Activated CD4-positive, alpha-beta memory T cell treated with anti-CD3 and anti-CD28 coated beads for 36 hours (primary cell): ENCODE results near the gene SLC51B. TPM values are rescaled to one million over a fixed set of nuclear protein-coding genes. Genes with fewer than 3 reads are reported as not detected.
"Not testable (repeated sequence)": the region's sequence is repeated elsewhere in the genome, so short reads cannot be mapped to it uniquely, and the experiment has no call there.

ENCODE experiments used
- CTCF ChIA-PET: fragments of 350-600 bp; sonication (Branson Sonifier 250); formaldehyde crosslinking; loops from one replicate; lab custom pipeline; 2021; ENCODE audit warnings: antibody characterized with exemption, inconsistent platforms; lab: Charles Lee
- POLR2A ChIA-PET: fragments of 350-600 bp; sonication (Branson Sonifier 250); formaldehyde crosslinking; loops from one replicate; lab custom pipeline; 2021; ENCODE audit warnings: antibody characterized with exemption; lab: Charles Lee
- DNase-seq: peaks from one replicate; pipeline ENCODE4 v3.0.0-alpha.2; 2020
- H3K27ac Mint-ChIP-seq: one replicate; pipeline ENCODE4 v1.8.0; 2021; ENCODE audit warnings: mixed read lengths
- H3K27me3 Mint-ChIP-seq: one replicate; pipeline ENCODE4 v1.8.0; 2021; ENCODE audit warnings: mixed read lengths
- H3K36me3 Mint-ChIP-seq: one replicate; pipeline ENCODE4 v1.8.0; 2021; ENCODE audit warnings: mixed read lengths
- H3K4me1 Mint-ChIP-seq: one replicate; pipeline ENCODE4 v1.8.0; 2021; ENCODE audit warnings: low read depth, mixed read lengths
- H3K4me3 Mint-ChIP-seq: one replicate; pipeline ENCODE4 v1.8.0; 2021; ENCODE audit warnings: mild to moderate bottlenecking, mixed read lengths
- H3K9me3 Mint-ChIP-seq: one replicate; pipeline ENCODE4 v1.8.0; 2021; ENCODE audit warnings: mixed read lengths
- intact Hi-C: fragments of 100-400 bp; cut with micrococcal nuclease; formaldehyde crosslinking; loops from one replicate; pipeline ENCODE4 v1.15.1; 2023
- total RNA-seq, 2 experiments: library from RNA; stranded (reverse); gene quantifications; one replicate each; pipeline ENCODE4 v1.2.3, GENCODE V29; 2021

SLC51B gene
- total RNA-seq, 2 experiments from 2014 or later, result not detected

DNA sequence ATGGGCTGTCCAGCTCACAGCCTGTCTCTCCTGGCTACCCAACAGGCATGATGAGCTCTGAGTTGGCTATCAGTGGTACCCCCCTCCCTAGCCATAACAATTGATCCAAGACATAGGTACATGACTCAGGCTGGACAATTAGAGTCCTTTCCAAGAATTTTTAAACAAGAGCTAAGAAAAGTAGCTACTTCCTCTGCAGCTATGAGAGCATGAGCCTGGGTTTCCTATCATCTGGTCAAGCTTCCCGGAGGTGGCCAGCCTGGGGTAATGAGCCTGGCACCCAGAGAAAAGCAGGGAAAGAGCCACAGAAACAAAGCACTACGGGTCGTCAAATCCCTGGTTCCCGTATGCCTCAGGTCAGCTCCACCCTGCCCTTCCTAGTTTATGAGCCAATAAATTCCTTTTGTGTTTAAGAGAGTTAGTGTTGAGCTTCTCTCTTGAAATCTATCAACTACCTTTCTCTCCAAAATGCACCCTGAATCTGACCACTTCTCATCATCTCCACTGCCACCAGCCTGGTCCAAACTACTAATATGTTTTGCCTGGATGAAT, 2.3 kb upstream of the SLC51B start:
- Mint-ChIP-seq H3K9me3 (no peaks in the 10 kb centered on the region), H3K4me1 (peaks cover 4% of the 10 kb centered on the region), H3K36me3 (no peaks in the 10 kb centered on the region), H3K27me3 (peaks cover 1% of the 10 kb centered on the region), H3K27ac (no peak overlapping the region), H3K4me3 (no peak overlapping the region)
- no peak for DNase-seq
- ChIA-PET POLR2A (interaction anchor here (0.6 kb wide), 1 partner anchor 1982 kb away, joined by 3 read pairs; no protein-coding TSS in a partner anchor), CTCF (interaction anchor here (1.5 to 3.2 kb wide), 3 partner anchors 9 to 59 kb away, joined by 4 to 16 read pairs (median 10); no protein-coding TSS in a partner anchor)
- intact Hi-C loops, result no loop called here

DNA sequence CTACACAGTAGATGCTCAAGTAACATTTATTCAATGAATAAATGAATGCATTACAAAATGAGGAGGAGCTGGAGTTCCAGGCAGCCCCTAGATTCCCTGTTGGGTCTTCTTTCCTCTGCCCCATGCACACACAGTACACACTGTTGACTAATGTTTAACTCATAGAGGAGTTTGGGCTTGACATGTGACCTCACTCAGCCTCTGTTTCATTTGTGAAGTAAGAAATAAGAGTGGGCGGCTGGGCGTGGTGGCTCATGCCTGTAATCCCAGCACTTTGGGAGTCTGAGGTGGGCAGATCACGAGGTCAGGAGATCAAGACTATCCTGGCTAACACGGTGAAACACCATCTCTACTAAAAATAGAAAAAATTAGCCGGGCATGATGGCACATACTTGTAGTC, 969 bp upstream of the SLC51B start:
- not testable (repeated sequence) for H3K27ac Mint-ChIP-seq, H3K4me1 Mint-ChIP-seq
- DNase-seq, result peak; percentile 49

DNA sequence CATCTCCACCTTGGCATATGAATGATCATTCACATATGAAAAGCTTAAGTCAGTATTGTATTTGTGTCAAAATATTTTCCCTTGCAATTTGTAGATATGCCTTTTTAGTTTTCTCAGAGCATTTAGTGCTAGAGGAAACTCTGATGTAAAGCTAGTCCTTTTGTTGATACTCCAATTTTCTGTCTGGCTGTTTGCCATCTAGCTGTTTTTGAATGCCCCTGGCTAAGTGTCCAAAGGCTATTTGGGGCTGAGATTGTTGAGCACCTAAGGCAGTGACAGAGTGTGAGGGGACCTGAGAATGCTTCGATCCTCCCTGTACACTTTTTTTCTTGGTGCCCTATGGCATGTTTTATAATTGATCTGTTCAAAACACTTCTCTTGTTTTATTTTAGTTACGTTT, 3.1 kb downstream of the SLC51B start:
- ChIA-PET CTCF (interaction anchor here (1.3 kb wide), 1 partner anchor 14 kb away, joined by 7 read pairs; no protein-coding TSS in a partner anchor), POLR2A (no interaction called here)
- DNase-seq, result no peak
- intact Hi-C loops, result no loop called here
- H3K27ac Mint-ChIP-seq, result no peak overlapping the region
- no peaks in the 10 kb centered on the region for H3K36me3 Mint-ChIP-seq
- H3K27me3 Mint-ChIP-seq, result no peaks in the 10 kb centered on the region
- H3K9me3 Mint-ChIP-seq, result no peaks in the 10 kb centered on the region
- H3K4me1 Mint-ChIP-seq, result peaks cover 15% of the 10 kb centered on the region
- no peak overlapping the region for H3K4me3 Mint-ChIP-seq

More for the DNA sequence above, 969 bp upstream of the SLC51B start:
- intact Hi-C loops, POLR2A ChIA-PET, H3K4me3 Mint-ChIP-seq, H3K36me3 Mint-ChIP-seq, H3K27me3 Mint-ChIP-seq, H3K9me3 Mint-ChIP-seq: not testable (repeated sequence)
- CTCF ChIA-PET, result interaction anchor here (1.5 to 3.2 kb wide), 3 partner anchors 10 to 57 kb away, joined by 4 to 16 read pairs (median 10); no protein-coding TSS in a partner anchor

DNA sequence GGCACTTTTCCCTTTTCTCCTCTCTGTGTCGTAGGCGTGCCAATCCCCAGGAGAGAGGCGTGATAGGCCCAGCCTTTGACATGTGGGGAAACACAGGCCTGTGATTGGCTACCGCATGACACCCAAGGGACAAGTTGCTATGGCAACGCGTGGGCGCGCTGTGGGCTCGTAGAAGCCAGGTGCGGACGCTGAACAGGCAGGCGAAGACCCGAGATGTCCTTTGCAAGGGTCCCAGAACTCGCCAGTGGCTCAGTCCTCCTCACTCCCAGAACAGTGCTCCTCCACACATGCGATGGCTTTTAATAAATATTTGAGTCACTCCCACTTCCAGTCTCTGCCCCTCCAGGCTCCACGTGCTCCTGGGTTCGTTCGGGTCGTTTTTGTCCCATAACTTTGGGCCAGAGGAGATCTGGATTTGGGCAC, 4.2 kb downstream of the SLC51B start:
- Mint-ChIP-seq H3K27ac (no peak overlapping the region), H3K4me1 (peaks cover 12% of the 10 kb centered on the region), H3K36me3 (no peaks in the 10 kb centered on the region), H3K9me3 (no peaks in the 10 kb centered on the region), H3K27me3 (no peaks in the 10 kb centered on the region), H3K4me3 (peak overlapping the region; percentile 26)
- intact Hi-C loops, result no loop called here
- DNase-seq, result peak; percentile 92
- ChIA-PET POLR2A (interaction anchor here (0.7 kb wide), 1 partner anchor 15 kb away, joined by 4 read pairs; no protein-coding TSS in a partner anchor), CTCF (no interaction called here)

DNA sequence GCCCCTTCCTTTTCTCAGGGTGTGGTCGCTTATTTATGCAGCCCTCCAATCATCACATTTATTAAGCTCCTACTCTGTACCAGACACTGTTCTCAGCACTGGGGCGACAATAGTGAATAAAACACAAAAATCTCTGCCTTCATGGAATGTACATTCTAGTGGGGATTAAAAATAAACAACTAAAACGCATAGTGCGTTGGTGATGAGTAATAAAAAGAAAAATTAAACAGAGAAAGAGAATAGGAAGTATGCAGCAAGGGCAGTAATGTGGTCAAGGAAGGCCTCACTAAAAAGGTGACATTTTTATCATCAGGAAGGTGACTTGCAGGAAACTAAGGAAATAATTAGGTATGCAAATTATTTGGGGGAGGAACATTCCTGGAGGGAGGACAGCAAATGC, 5.1 kb downstream of the SLC51B start:
- H3K27me3 Mint-ChIP-seq, result no peaks in the 10 kb centered on the region
- H3K4me3 Mint-ChIP-seq, result no peak overlapping the region
- CTCF ChIA-PET, result interaction anchor here (1.8 kb wide), 1 partner anchor 16 kb away, joined by 6 read pairs; no protein-coding TSS in a partner anchor
- H3K4me1 Mint-ChIP-seq, result peaks cover 12% of the 10 kb centered on the region
- intact Hi-C loops, result no loop called here
- no peak overlapping the region for H3K27ac Mint-ChIP-seq
- DNase-seq, result no peak
- H3K9me3 Mint-ChIP-seq, result no peaks in the 10 kb centered on the region
- H3K36me3 Mint-ChIP-seq, result no peaks in the 10 kb centered on the region
- POLR2A ChIA-PET, result no interaction called here

DNA sequence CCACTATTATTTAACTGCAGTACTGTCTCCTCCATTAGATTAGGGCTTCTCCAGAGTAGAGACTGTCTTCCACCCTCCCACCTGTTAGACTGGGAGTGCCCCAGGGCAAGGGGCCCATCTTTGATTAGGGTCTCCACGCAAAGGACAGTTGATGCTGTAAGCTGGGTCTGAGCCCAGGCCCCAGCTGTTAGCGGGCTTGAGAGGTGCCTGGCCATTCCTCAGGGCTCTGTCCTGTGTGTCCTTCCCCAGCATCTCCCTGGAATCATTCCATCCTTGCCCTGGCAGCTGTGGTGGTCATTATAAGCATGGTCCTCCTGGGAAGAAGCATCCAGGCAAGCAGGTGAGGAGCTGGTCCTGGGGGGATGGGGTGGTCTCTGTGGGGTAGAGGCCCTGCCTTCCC, 6.1 kb downstream of the SLC51B start:
- ChIA-PET POLR2A (no interaction called here), CTCF (interaction anchor here (1.8 kb wide), 1 partner anchor 17 kb away, joined by 6 read pairs; no protein-coding TSS in a partner anchor)
- Mint-ChIP-seq H3K27me3 (no peaks in the 10 kb centered on the region), H3K9me3 (no peaks in the 10 kb centered on the region), H3K4me1 (peaks cover 12% of the 10 kb centered on the region), H3K36me3 (no peaks in the 10 kb centered on the region), H3K27ac (no peak overlapping the region), H3K4me3 (no peak overlapping the region)
- intact Hi-C loops, result no loop called here
- DNase-seq, result no peak

DNA sequence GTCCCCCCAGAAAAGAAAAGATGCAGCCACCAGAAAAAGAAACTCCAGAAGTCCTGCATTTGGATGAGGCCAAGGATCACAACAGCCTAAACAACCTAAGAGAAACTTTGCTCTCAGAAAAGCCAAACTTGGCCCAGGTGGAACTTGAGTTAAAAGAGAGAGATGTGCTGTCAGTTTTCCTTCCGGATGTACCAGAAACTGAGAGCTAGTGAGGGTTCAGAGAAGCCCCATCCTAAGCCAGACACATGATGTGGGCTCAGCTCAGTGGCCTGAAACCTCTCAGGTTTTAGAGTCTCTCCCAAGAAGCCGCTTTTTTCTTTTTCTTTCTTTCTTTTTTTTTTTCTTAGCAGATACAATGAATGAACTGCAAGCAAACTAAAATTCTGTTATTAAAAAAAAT, 7.8 kb downstream of the SLC51B start:
- H3K4me3 Mint-ChIP-seq, result no peak overlapping the region
- no peak for DNase-seq
- no peak overlapping the region for H3K27ac Mint-ChIP-seq
- intact Hi-C loops, result no loop called here
- CTCF ChIA-PET, result interaction anchor here (1.0 to 2.2 kb wide), 4 partner anchors 43 to 245 kb away, joined by 3 to 13 read pairs (median 4); no protein-coding TSS in a partner anchor
- H3K36me3 Mint-ChIP-seq, result no peaks in the 10 kb centered on the region
- H3K4me1 Mint-ChIP-seq, result peaks cover 12% of the 10 kb centered on the region
- H3K27me3 Mint-ChIP-seq, result no peaks in the 10 kb centered on the region
- no peaks in the 10 kb centered on the region for H3K9me3 Mint-ChIP-seq
- POLR2A ChIA-PET, result no interaction called here

DNA sequence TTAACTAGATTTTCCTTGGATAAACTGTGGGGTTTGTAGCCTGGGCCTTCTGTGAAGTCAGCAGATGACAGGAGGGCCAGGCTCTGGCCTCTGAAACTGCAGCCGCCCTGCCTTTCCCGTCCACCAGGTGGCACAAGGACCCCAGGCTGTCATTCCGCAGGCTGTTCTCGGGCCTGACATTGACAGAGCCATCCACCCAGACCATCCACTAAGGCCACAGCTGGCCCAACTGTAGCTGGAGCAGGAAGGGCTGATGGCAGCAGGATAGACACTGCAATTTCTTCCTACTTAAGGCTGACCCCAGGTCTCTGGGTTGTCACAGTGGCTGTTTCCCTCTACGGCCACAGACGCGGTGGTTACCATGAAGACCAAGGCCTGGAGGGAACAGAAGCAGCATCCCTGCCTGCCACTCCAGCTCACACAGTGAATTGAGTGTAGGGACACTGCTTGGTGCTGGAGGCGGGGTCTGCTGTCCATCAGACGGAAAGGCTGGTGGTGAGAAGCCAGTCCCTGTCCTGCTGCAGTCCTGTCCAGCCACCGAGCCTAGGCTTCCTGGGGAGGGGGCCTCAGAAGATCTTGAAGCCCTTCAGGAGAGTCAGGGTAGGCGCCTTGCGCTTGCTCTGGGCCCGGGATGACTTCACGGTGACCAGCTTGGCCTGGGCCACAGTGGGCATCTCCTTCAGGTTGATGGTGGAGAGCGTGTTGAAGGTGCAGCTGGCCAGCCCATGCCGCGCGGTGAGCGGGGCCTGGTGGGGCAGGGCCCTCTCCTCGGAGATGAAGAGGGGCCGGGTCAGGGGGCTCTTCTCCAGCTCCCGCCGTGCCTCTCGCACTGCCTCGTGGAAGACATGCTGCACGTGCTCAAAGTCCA, 9.4 kb downstream of the SLC51B start:
- Mint-ChIP-seq H3K9me3 (no peaks in the 10 kb centered on the region), H3K27ac (no peak overlapping the region), H3K27me3 (no peaks in the 10 kb centered on the region), H3K36me3 (no peaks in the 10 kb centered on the region), H3K4me3 (no peak overlapping the region), H3K4me1 (peaks cover 8% of the 10 kb centered on the region)
- ChIA-PET CTCF (interaction anchor here (0.8 to 2.7 kb wide), 6 partner anchors 12 to 243 kb away, joined by 4 to 13 read pairs (median 6); partner anchors contain the start of genes KBTBD13 and UBAP1L), POLR2A (interaction anchor here (0.6 kb wide), 1 partner anchor 816 kb away, joined by 3 read pairs; no protein-coding TSS in a partner anchor)
- peak; percentile 70 for DNase-seq
- intact Hi-C loops, result loop anchor here (2.0 kb wide), 1 partner anchor 242 kb away; the partner anchor contains the start of gene RNU5A-1

DNA sequence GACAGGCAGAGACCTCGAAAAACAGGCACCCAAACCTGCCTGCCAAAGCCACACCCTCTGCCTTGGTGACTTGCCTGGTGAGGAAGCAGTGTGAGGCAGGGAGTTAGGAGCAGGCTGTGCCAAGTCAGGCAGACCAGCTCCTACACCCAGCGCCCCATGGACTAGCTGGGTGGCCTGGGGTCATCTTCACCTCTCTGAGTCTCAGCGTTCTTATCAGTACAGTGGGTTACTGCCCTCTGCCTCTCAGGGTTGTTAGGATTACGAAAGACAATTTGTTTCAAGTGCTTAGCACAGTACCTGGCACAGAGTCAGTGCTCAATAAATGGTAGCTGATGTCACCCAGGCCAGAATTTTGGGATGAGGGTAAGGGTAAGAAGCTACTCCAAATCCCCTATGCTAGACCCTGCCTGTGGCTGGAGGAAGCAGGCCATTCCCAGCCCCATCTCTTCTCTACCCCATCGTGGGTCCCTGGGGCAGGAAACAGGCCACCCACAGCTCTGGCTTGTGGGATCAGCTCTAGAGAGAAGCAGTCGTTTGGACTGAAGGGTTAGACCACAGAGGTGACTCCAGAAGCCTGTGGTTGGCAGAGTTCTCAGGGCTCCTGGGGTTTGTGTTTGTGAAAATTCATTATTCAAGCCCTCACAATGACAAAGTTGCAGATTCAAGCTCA, 10.1 kb downstream of the SLC51B start:
- POLR2A ChIA-PET, result interaction anchor here (0.6 kb wide), 1 partner anchor 815 kb away, joined by 3 read pairs; no protein-coding TSS in a partner anchor
- CTCF ChIA-PET, result interaction anchor here (0.6 to 2.7 kb wide), 11 partner anchors 9 to 330 kb away, joined by 3 to 13 read pairs (median 4); partner anchors contain the start of genes KBTBD13 and UBAP1L
- DNase-seq, result no peak
- no peak overlapping the region for H3K4me3 Mint-ChIP-seq
- H3K4me1 Mint-ChIP-seq, result peaks cover 1% of the 10 kb centered on the region
- H3K27ac Mint-ChIP-seq, result no peak overlapping the region
- no peaks in the 10 kb centered on the region for H3K9me3 Mint-ChIP-seq
- H3K36me3 Mint-ChIP-seq, result no peaks in the 10 kb centered on the region
- no peaks in the 10 kb centered on the region for H3K27me3 Mint-ChIP-seq
- intact Hi-C loops, result loop anchor here (2.0 kb wide), 1 partner anchor 241 kb away; the partner anchor contains the start of gene RNU5A-1

DNA sequence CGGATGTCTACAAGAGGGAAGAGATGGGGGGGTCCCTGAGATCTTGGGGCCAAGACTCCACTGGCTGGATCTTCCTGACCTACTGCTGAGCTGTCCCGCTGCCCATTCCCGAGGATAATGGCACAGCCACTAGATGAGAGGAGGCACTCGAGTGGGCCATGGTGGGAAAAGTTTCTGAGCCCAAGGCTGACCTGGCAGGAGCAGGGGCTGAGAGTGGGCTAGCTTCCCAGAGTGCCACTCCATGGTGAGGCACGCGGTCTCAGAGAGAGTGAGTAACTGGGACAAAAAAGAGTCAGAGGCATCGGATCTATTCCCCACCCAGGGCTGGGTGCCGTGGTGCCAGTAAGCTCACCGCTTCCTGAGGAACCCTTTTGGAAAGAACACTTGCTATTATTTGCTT, 10.9 kb downstream of the SLC51B start:
- intact Hi-C loops, result no loop called here
- Mint-ChIP-seq H3K9me3 (no peaks in the 10 kb centered on the region), H3K4me1 (no peaks in the 10 kb centered on the region), H3K27me3 (no peaks in the 10 kb centered on the region), H3K36me3 (no peaks in the 10 kb centered on the region), H3K4me3 (no peak overlapping the region), H3K27ac (no peak overlapping the region)
- ChIA-PET POLR2A (no interaction called here), CTCF (interaction anchor here (0.6 to 2.7 kb wide), 7 partner anchors 9 to 329 kb away, joined by 3 to 10 read pairs (median 5); no protein-coding TSS in a partner anchor)
- DNase-seq, result no peak

DNA sequence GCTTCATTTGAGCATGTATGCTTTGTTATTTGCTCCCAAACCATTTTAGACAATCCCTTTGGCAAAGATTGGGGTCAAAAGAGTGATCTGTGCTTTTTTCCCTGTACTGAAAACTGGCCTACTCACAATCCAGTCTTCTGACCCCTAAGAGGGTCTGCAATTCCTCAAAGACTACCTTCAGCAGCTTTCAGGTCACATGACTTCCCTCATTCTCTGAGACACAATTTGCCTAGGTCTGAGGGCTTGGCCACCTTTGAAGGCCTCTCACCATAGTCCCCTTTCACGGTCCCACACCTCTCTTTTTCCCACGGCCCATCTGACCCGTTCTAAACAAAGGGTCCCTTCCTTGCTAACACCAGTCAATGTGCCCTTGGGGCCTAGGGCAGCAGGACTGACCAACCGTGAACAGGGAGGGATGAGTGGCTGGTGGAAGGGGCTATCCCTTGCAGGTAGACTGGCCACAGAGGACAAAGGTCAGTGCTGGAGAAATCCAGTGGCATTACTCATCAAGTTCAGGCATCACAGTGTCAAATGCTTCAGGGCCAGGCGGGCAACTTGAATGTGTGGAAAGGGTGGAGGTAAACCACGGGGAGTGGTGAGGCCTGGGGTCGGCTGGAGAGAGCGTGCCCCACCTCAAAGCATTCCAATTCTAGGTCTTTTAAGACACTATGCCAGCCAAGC, 11.8 kb downstream of the SLC51B start:
- CTCF ChIA-PET, result interaction anchor here (1.3 to 2.7 kb wide), 3 partner anchors 14 to 26 kb away, joined by 3 to 10 read pairs (median 5); no protein-coding TSS in a partner anchor
- Mint-ChIP-seq H3K27ac (no peak overlapping the region), H3K4me1 (no peaks in the 10 kb centered on the region), H3K36me3 (no peaks in the 10 kb centered on the region), H3K9me3 (no peaks in the 10 kb centered on the region), H3K4me3 (no peak overlapping the region), H3K27me3 (no peaks in the 10 kb centered on the region)
- POLR2A ChIA-PET, result no interaction called here
- no peak for DNase-seq
- intact Hi-C loops, result no loop called here
